ENCODE measurements around the gene PRMT2.
"Not testable (repeated sequence)": the region's sequence is repeated elsewhere in the genome, so short reads cannot be mapped to it uniquely, and the experiment has no call there.

The PRMT2 gene

GRCh38 chr21:46668381-46668780, 32.9 kb downstream of the PRMT2 start:
- DNase-seq (ENCODE audit: low spot score): no peak

GRCh38 chr21:46668904-46669303, 33.4 kb downstream of the PRMT2 start:
- DNase-seq (ENCODE audit: low spot score): not testable (repeated sequence)

- DNase-seq (ENCODE audit: low spot score): no peak
Measured at GRCh38 chr21:46674430-46675007, 39.0 kb downstream of the PRMT2 start.

GRCh38 chr21:46675595-46676280, 40.3 kb downstream of the PRMT2 start:
- no peak for DNase-seq (ENCODE audit: low spot score)

GRCh38 chr21:46676542-46676941, 41.1 kb downstream of the PRMT2 start:
- DNase-seq (ENCODE audit: low spot score): not testable (repeated sequence)

- DNase-seq (ENCODE audit: low spot score): not testable (repeated sequence)
Measured at GRCh38 chr21:46681593-46681992, 46.1 kb downstream of the PRMT2 start.

GRCh38 chr21:46698652-46699051, 63.2 kb downstream of the PRMT2 start:
- DNase-seq (ENCODE audit: low spot score): not testable (repeated sequence)

GRCh38 chr21:46699104-46699503, 63.6 kb downstream of the PRMT2 start:
- DNase-seq (ENCODE audit: low spot score): not testable (repeated sequence)
